ENCODE data around the gene KRTAP9-6.
"Not testable (repeated sequence)": the region's sequence is repeated elsewhere in the genome, so short reads cannot be mapped to it uniquely, and the experiment has no call there.

KRTAP9-6 gene

DNA sequence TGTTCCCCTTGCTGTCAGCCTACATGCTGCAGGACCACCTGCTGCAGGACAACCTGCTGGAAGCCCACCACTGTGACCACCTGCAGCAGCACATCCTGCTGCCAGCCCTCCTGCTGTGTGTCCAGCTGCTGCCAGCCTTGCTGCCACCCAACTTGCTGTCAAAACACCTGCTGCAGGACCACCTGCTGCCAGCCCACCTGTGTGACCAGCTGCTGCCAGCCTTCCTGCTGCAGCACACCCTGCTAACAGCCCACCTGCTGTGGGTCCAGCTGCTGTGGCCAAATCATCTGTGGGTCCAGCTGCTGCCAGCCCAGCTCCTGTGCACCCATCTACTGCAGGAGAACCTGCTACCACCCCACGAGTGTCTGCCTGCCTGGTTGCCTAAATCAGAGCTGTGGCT lies 6.1 kb downstream of the KRTAP9-6 start:
- H3K9ac ChIP-seq (ENCODE audit: low read depth, low read length, poor library complexity); H3K4ac ChIP-seq (ENCODE audit: low read length); H3K18ac ChIP-seq (ENCODE audit: low read length); H2BK5ac ChIP-seq (ENCODE audit: low read length); DNase-seq (ENCODE audit: low spot score); H3K14ac ChIP-seq (ENCODE audit: low read length); H2BK15ac ChIP-seq (ENCODE audit: low read length); H4K91ac ChIP-seq (ENCODE audit: low read depth, low read length, poor library complexity); H3K27ac ChIP-seq (replicated peaks; ENCODE audit: low read length); H3K4me3 ChIP-seq (ENCODE audit: low read length in 2 of 2); H4K8ac ChIP-seq (ENCODE audit: low read depth, low read length); H2BK12ac ChIP-seq (ENCODE audit: low read length); H3K4me2 ChIP-seq (ENCODE audit: insufficient read depth, low read length, poor library complexity, severe bottlenecking); H2AFZ ChIP-seq (ENCODE audit: low read length); H3K23ac ChIP-seq (ENCODE audit: low read depth, low read length, poor library complexity); H3K79me1 ChIP-seq (ENCODE audit: low read depth, low read length); H3K9me3 ChIP-seq (replicated peaks in 1 of 2; ENCODE audit: control insufficient read depth in 2 of 2, insufficient read depth in 1 of 2, low read depth in 1 of 2, low read length in 2 of 2); H3K27me3 ChIP-seq (ENCODE audit: control insufficient read depth in 3 of 3, insufficient read depth in 3 of 3, low read depth in 1 of 3, low read length in 3 of 3); H2AK5ac ChIP-seq (ENCODE audit: low read depth, low read length); H3K36me3 ChIP-seq (replicated peaks in 1 of 2; ENCODE audit: control insufficient read depth in 2 of 2, insufficient read depth in 2 of 2, low read length in 2 of 2); H2BK120ac ChIP-seq (ENCODE audit: low read depth, low read length); H3K4me1 ChIP-seq (ENCODE audit: control insufficient read depth in 2 of 2, insufficient read depth in 1 of 2, low read depth in 1 of 2, low read length in 2 of 2): not testable (repeated sequence)
- no CpG with 5 or more reads among the region's 1 CpG for WGBS, 2 donors (ENCODE audit: extremely low coverage in 2 of 2, insufficient read length in 2 of 2, insufficient replicate concordance in 1 of 2)

DNA sequence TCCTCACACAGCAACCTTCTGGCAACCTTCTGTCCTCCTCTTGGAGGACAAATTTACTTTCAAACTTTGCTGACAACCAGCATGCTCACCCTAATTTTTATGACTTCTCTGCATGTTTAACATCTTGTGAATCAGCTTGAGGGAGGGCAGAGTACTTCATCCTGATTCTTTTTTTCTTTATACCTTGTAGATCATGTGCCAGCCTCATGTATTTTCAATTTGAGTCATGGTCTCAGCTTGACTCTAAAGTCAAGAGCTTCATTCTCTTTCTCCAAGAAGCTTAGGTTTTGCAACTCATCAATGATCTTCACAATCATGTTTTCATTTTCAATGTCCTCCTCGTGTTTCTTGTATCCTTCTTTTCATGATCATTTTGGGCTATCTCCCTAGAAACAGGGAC lies 6.7 kb downstream of the KRTAP9-6 start:
- Histone ChIP-seq H4K91ac (ENCODE audit: low read depth, low read length, poor library complexity) (no peak overlapping the region), H3K4me1 (ENCODE audit: control insufficient read depth in 2 of 2, insufficient read depth in 1 of 2, low read depth in 1 of 2, low read length in 2 of 2) (no peaks in the 10 kb centered on the region), H3K79me1 (ENCODE audit: low read depth, low read length) (no peaks in the 10 kb centered on the region), H2AFZ (ENCODE audit: low read length) (no peak overlapping the region), H3K27me3 (ENCODE audit: control insufficient read depth in 3 of 3, insufficient read depth in 3 of 3, low read depth in 1 of 3, low read length in 3 of 3) (no peaks in the 10 kb centered on the region), H3K14ac (ENCODE audit: low read length) (no peak overlapping the region), H2AK5ac (ENCODE audit: low read depth, low read length) (no peak overlapping the region), H3K4me2 (ENCODE audit: insufficient read depth, low read length, poor library complexity, severe bottlenecking) (no peak overlapping the region), H3K9ac (ENCODE audit: low read depth, low read length, poor library complexity) (no peak overlapping the region), H3K23ac (ENCODE audit: low read depth, low read length, poor library complexity) (no peak overlapping the region), H3K4me3 (ENCODE audit: low read length in 2 of 2) (no peak overlapping the region), H4K8ac (ENCODE audit: low read depth, low read length) (no peak overlapping the region), H2BK15ac (ENCODE audit: low read length) (no peak overlapping the region), H2BK12ac (ENCODE audit: low read length) (no peak overlapping the region), H3K4ac (ENCODE audit: low read length) (no peak overlapping the region), H3K9me3 (replicated peaks in 1 of 2; ENCODE audit: control insufficient read depth in 2 of 2, insufficient read depth in 1 of 2, low read depth in 1 of 2, low read length in 2 of 2) (no peaks in the 10 kb centered on the region), H3K27ac (replicated peaks; ENCODE audit: low read length) (no peak overlapping the region), H3K18ac (ENCODE audit: low read length) (no peak overlapping the region), H2BK120ac (ENCODE audit: low read depth, low read length) (no peak overlapping the region), H3K36me3 (replicated peaks in 1 of 2; ENCODE audit: control insufficient read depth in 2 of 2, insufficient read depth in 2 of 2, low read length in 2 of 2) (no peaks in the 10 kb centered on the region), H2BK5ac (ENCODE audit: low read length) (no peak overlapping the region)
- DNase-seq (ENCODE audit: low spot score) = no peak
- no CpG with 5 or more reads among the region's 1 CpG for WGBS, 2 donors (ENCODE audit: extremely low coverage in 2 of 2, insufficient read length in 2 of 2, insufficient replicate concordance in 1 of 2)

DNA sequence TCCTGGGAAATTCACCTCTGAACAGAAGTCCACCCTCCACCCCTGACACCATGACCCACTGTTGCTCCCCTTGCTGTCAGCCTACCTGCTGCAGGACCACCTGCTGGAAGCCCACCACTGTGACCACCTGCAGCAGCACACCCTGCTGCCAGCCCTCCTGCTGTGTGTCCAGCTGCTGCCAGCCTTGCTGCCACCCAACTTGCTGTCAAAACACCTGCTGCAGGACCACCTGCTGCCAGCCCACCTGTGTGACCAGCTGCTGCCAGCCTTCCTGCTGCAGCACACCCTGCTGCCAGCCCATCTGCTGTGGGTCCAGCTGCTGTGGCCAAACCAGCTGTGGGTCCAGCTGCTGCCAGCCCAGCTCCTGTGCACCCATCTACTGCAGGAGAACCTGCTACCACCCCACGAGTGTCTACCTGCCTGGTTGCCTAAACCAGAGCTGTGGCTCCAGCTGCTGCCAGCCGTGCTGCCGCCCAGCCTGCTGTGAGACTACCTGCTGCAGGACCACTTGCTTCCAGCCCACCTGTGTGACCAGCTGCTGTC lies 10.5 kb downstream of the KRTAP9-6 start, which contains the start of gene KRTAP9-7:
Gene KRTAP9-7, plus strand, starts transcription at position 51 of the 543 bp plus-strand sequence. Its CDS starts 0 bp downstream, at position 51.
- H3K9ac ChIP-seq (ENCODE audit: low read depth, low read length, poor library complexity); H2BK5ac ChIP-seq (ENCODE audit: low read length); H2AK5ac ChIP-seq (ENCODE audit: low read depth, low read length); H3K14ac ChIP-seq (ENCODE audit: low read length); H3K4me1 ChIP-seq (ENCODE audit: control insufficient read depth in 2 of 2, insufficient read depth in 1 of 2, low read depth in 1 of 2, low read length in 2 of 2); H4K91ac ChIP-seq (ENCODE audit: low read depth, low read length, poor library complexity); DNase-seq (ENCODE audit: low spot score); H2BK12ac ChIP-seq (ENCODE audit: low read length); H2BK120ac ChIP-seq (ENCODE audit: low read depth, low read length); H3K4me2 ChIP-seq (ENCODE audit: insufficient read depth, low read length, poor library complexity, severe bottlenecking); H2BK15ac ChIP-seq (ENCODE audit: low read length); H3K4ac ChIP-seq (ENCODE audit: low read length); H2AFZ ChIP-seq (ENCODE audit: low read length); H3K36me3 ChIP-seq (replicated peaks in 1 of 2; ENCODE audit: control insufficient read depth in 2 of 2, insufficient read depth in 2 of 2, low read length in 2 of 2); H3K27me3 ChIP-seq (ENCODE audit: control insufficient read depth in 3 of 3, insufficient read depth in 3 of 3, low read depth in 1 of 3, low read length in 3 of 3); H4K8ac ChIP-seq (ENCODE audit: low read depth, low read length); H3K4me3 ChIP-seq (ENCODE audit: low read length in 2 of 2); H3K27ac ChIP-seq (replicated peaks; ENCODE audit: low read length); H3K23ac ChIP-seq (ENCODE audit: low read depth, low read length, poor library complexity); H3K9me3 ChIP-seq (replicated peaks in 1 of 2; ENCODE audit: control insufficient read depth in 2 of 2, insufficient read depth in 1 of 2, low read depth in 1 of 2, low read length in 2 of 2); H3K79me1 ChIP-seq (ENCODE audit: low read depth, low read length): not testable (repeated sequence)
- H3K18ac ChIP-seq (ENCODE audit: low read length) = peak within 1 kb of the TSS; percentile 78
- WGBS, 2 donors (ENCODE audit: extremely low coverage in 2 of 2, insufficient read length in 2 of 2, insufficient replicate concordance in 1 of 2) = no CpG with 5 or more reads among the region's 3 CpGs

DNA sequence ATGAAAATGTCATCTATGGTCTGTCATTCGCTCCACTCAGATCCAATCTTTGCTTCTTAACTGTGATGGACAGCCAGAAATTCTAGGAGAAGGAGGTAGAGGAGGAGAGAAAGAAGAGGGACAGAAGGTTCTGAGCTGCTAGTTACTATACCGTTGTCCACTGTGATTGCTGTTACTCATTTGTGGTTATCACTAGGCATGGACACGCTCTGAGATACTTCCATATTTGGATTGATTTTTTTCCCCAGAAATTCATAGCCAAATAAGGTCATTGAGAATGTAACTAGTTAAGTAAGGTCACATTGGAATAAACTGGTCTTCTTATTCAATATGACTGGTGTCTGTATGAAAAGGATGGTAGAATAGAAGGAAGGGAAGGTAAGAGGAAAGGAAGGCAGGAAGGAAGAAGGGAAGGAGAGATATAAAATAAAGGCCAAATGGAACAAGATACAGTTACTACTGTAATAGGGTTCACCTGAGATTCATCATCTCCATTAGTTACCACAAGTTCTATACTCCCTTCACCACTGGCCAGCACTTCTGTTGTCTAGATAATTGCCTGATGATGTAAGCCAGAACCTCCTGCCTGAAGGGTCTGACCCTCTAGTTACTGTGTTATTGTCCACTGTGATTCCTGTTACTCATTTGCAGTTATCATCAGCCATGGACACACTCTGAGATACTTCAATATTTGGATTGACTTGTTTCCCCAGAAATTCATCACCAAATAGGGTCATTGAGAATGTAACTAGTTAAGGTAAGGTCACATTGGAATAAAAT lies 13.2 kb downstream of the KRTAP9-6 start:
- Histone ChIP-seq H4K91ac (ENCODE audit: low read depth, low read length, poor library complexity) (no peak overlapping the region), H3K4me2 (ENCODE audit: insufficient read depth, low read length, poor library complexity, severe bottlenecking) (no peak overlapping the region), H2AK5ac (ENCODE audit: low read depth, low read length) (no peak overlapping the region), H3K36me3 (replicated peaks in 1 of 2; ENCODE audit: control insufficient read depth in 2 of 2, insufficient read depth in 2 of 2, low read length in 2 of 2) (no peaks in the 10 kb centered on the region), H3K9me3 (replicated peaks in 1 of 2; ENCODE audit: control insufficient read depth in 2 of 2, insufficient read depth in 1 of 2, low read depth in 1 of 2, low read length in 2 of 2) (no peaks in the 10 kb centered on the region), H3K4ac (ENCODE audit: low read length) (no peak overlapping the region), H3K4me1 (ENCODE audit: control insufficient read depth in 2 of 2, insufficient read depth in 1 of 2, low read depth in 1 of 2, low read length in 2 of 2) (peaks cover 0 to under 1% of the 10 kb centered on the region in 2 donors), H2AFZ (ENCODE audit: low read length) (no peak overlapping the region), H3K14ac (ENCODE audit: low read length) (no peak overlapping the region), H3K4me3 (ENCODE audit: low read length in 2 of 2) (no peak overlapping the region), H3K23ac (ENCODE audit: low read depth, low read length, poor library complexity) (no peak overlapping the region), H3K18ac (ENCODE audit: low read length) (no peak overlapping the region), H4K8ac (ENCODE audit: low read depth, low read length) (no peak overlapping the region), H2BK5ac (ENCODE audit: low read length) (no peak overlapping the region), H2BK15ac (ENCODE audit: low read length) (no peak overlapping the region), H3K9ac (ENCODE audit: low read depth, low read length, poor library complexity) (no peak overlapping the region), H2BK120ac (ENCODE audit: low read depth, low read length) (no peak overlapping the region), H3K79me1 (ENCODE audit: low read depth, low read length) (no peaks in the 10 kb centered on the region), H3K27ac (replicated peaks; ENCODE audit: low read length) (no peak overlapping the region), H2BK12ac (ENCODE audit: low read length) (no peak overlapping the region), H3K27me3 (ENCODE audit: control insufficient read depth in 3 of 3, insufficient read depth in 3 of 3, low read depth in 1 of 3, low read length in 3 of 3) (no peaks in the 10 kb centered on the region)
- DNase-seq (ENCODE audit: low spot score) = no peak
- no CpG with 5 or more reads among the region's 3 CpGs for whole genome bisulfite sequencing, 2 donors (ENCODE audit: extremely low coverage in 2 of 2, insufficient read length in 2 of 2, insufficient replicate concordance in 1 of 2)

Measured in neuronal stem cell (in vitro differentiated cells).